HL-60 (cell line): Measurements from ENCODE around the gene ERCC2.

Experiments
- CTCF ChIP-seq: IDR thresholded peaks from one replicate; pipeline ENCODE4 v1.5.1; 2011; ENCODE audit warnings: low read length, control low read depth, inconsistent platforms; ENCODE audit not compliant: insufficient read depth
- POLR2AphosphoS5 ChIP-seq: IDR thresholded peaks from 2 replicates; pipeline ENCODE4 v1.6.1; 2012; ENCODE audit warnings: low read depth
- SPI1 ChIP-seq: IDR thresholded peaks from 2 replicates; pipeline ENCODE4 v1.6.1; 2012; ENCODE audit warnings: low read depth, mild to moderate bottlenecking, borderline replicate concordance

- TF ChIP-seq CTCF, result no peak
- TF ChIP-seq POLR2AphosphoS5, result no peak
- no peak for TF ChIP-seq SPI1
Measured at GRCh38 chr19:45314708-45315245, 55.6 kb downstream of the ERCC2 start.
